GM12865 (cell line): ENCODE data around the gene WRAP73.
A peak's percentile ranks its signal among the peaks of the same experiment; 100 is the strongest.

ENCODE experiments used
- DNase-seq: peaks from one replicate; pipeline ENCODE4 v3.0.0; 2010; ENCODE audit warnings: low read depth
- H3K4me3 ChIP-seq: 2 replicates; pipeline ENCODE4 v1.5.1; 2011; ENCODE audit warnings: mild to moderate bottlenecking, low read depth, low read length, control low read depth
- CTCF ChIP-seq: IDR thresholded peaks from 2 replicates; pipeline ENCODE4 v1.5.1; 2011; ENCODE audit warnings: low read length, control low read depth, low read depth, inconsistent platforms; ENCODE audit not compliant: insufficient read depth; ENCODE audit errors: missing control alignments

WRAP73 gene

GRCh38 chr1:3681898-3682806, 32.2 kb upstream of the WRAP73 start:
- no peak for TF ChIP-seq CTCF

GRCh38 chr1:3681231-3681897, 31.5 kb upstream of the WRAP73 start:
- DNase-seq = no peak
- TF ChIP-seq CTCF = no peak
- H3K4me3 ChIP-seq = no peak overlapping the region

More at GRCh38 chr1:3681898-3682806, 32.2 kb upstream of the WRAP73 start:
- DNase-seq = no peak
- no peak overlapping the region for H3K4me3 ChIP-seq

GRCh38 chr1:3680488-3681230, 30.8 kb upstream of the WRAP73 start:
- no peak for TF ChIP-seq CTCF
- peak; percentile 45 for DNase-seq
- H3K4me3 ChIP-seq = no peak overlapping the region

- H3K4me3 ChIP-seq = no peak overlapping the region
- TF ChIP-seq CTCF = no peak
- DNase-seq = no peak
Observed at GRCh38 chr1:3679799-3680453, 30.0 kb upstream of the WRAP73 start.

GRCh38 chr1:3679098-3679555, 29.2 kb upstream of the WRAP73 start:
- H3K4me3 ChIP-seq = peak overlapping the region; percentile 22
- TF ChIP-seq CTCF = no peak
- DNase-seq = peak; percentile 64

GRCh38 chr1:3678361-3679097, 28.6 kb upstream of the WRAP73 start:
- DNase-seq = peak; percentile 55
- TF ChIP-seq CTCF = no peak
- H3K4me3 ChIP-seq = peak overlapping the region; percentile 22
